ENCODE results near the gene RASA2. TPM values are rescaled to one million over a fixed set of nuclear protein-coding genes. Genes with fewer than 3 reads are reported as not detected.

RASA2 gene
- polyA plus RNA-seq, 1 donor from 2014 or later, result 27.0 TPM

GRCh38 chr3:141498598-141499223 lies 11.9 kb downstream of the RASA2 start:
- peaks cover 3% of the 10 kb centered on the region for H3K36me3 Mint-ChIP-seq
- peak overlapping the region; percentile 50 to 88 (median 74) for H3K4me3 Mint-ChIP-seq
- H3K27me3 Mint-ChIP-seq, result no peaks in the 10 kb centered on the region
- no peaks in the 10 kb centered on the region for H3K9me3 Mint-ChIP-seq
- peak overlapping the region; percentile 83 to 97 (median 92) for H3K27ac Mint-ChIP-seq
- peaks cover 26 to 46% (median 41%) of the 10 kb centered on the region in 3 donors for H3K4me1 Mint-ChIP-seq

DNA sequence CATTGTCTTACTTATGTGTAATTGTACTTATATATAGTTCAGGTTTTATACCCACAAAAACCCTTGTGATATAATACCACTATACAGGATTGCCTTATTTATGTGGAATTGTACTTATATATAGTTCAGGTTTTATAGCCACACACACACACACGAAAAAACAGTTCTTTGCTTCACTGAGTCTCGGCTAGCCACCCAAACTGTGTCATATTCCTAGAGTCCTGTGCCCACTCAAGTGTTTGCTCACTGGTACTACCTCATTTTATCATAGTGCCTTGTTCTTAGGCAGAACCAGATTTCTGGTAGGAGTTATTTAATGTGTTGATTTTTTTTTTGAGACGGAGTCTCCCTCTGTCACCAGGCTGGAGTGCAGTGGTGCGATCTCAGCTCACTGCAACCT lies 12.5 kb downstream of the RASA2 start:
- peaks cover 23 to 43% (median 37%) of the 10 kb centered on the region in 3 donors for H3K4me1 Mint-ChIP-seq
- peak overlapping the region; percentile 50 to 88 (median 74) for H3K4me3 Mint-ChIP-seq
- no peaks in the 10 kb centered on the region for H3K27me3 Mint-ChIP-seq
- no peaks in the 10 kb centered on the region for H3K9me3 Mint-ChIP-seq
- H3K27ac Mint-ChIP-seq, result peak overlapping the region; percentile 83 to 97 (median 92)
- peaks cover 1% of the 10 kb centered on the region for H3K36me3 Mint-ChIP-seq

DNA sequence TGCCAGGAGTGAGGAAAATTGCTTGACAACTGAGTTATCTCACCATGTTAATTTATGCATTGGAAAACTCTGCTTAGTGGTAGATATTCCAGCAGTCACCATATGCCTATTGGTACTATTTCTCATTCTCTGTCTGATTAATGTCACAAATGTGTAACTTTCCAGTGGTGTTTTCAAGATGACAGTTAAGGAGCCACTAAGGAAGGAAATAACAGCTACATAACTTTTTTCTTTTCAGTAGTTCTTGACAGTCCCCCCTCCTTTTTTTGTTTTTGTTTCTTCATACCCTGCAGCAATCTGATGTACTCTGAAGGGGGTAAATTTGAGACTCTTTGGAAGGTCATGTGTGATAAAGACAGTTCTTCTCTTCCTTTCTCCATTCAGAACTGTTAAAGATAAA lies 13.1 kb downstream of the RASA2 start:
- peaks cover 20 to 38% (median 33%) of the 10 kb centered on the region in 3 donors for H3K4me1 Mint-ChIP-seq

GRCh38 chr3:141500397-141500796 lies 13.6 kb downstream of the RASA2 start:
- Mint-ChIP-seq H3K4me1 (peaks cover 20 to 38% (median 30%) of the 10 kb centered on the region in 3 donors), H3K36me3 (no peaks in the 10 kb centered on the region), H3K9me3 (no peaks in the 10 kb centered on the region), H3K27me3 (no peaks in the 10 kb centered on the region), H3K27ac (peak overlapping the region in 2 of 3 donors; percentile 83 to 92), H3K4me3 (peak overlapping the region in 1 of 4 donors; percentile 60)

More for the DNA sequence above, 13.1 kb downstream of the RASA2 start:
- Mint-ChIP-seq H3K36me3 (no peaks in the 10 kb centered on the region), H3K27me3 (no peaks in the 10 kb centered on the region), H3K4me3 (peak overlapping the region; percentile 21 to 60 (median 38)), H3K9me3 (no peaks in the 10 kb centered on the region), H3K27ac (peak overlapping the region; percentile 44 to 92 (median 83))

- no peaks in the 10 kb centered on the region for H3K27me3 Mint-ChIP-seq
- H3K27ac Mint-ChIP-seq, result no peak overlapping the region
- H3K4me3 Mint-ChIP-seq, result no peak overlapping the region
- H3K36me3 Mint-ChIP-seq, result no peaks in the 10 kb centered on the region
- H3K4me1 Mint-ChIP-seq, result peaks cover 6 to 28% (median 24%) of the 10 kb centered on the region in 3 donors
- H3K9me3 Mint-ChIP-seq, result no peaks in the 10 kb centered on the region
Measured at GRCh38 chr3:141505166-141505565, 18.3 kb downstream of the RASA2 start.

DNA sequence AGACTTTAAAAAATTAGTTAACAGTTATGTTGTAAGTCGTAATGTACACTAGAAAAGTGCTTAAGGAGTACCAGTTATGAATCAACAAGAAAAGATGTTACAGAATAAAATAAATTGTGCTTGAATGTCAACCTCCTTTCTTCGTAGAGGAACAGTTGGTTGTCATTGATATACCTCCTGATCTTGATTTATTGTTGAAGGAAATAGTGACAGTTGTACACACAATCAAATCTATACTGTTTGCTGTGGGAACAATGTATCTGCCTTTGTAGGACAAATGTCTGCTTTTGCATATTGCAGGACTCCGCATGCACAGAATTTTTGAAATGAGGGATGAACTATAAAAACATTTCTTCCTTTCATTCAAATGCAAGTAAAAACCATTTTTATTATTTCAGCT lies 19.2 kb downstream of the RASA2 start:
- Mint-ChIP-seq H3K36me3 (no peaks in the 10 kb centered on the region), H3K9me3 (no peaks in the 10 kb centered on the region), H3K27me3 (no peaks in the 10 kb centered on the region), H3K4me1 (peaks cover 8 to 35% (median 32%) of the 10 kb centered on the region in 3 donors), H3K27ac (no peak overlapping the region), H3K4me3 (no peak overlapping the region)

GRCh38 chr3:141507392-141508066 lies 20.7 kb downstream of the RASA2 start:
- Mint-ChIP-seq H3K27ac (no peak overlapping the region), H3K27me3 (no peaks in the 10 kb centered on the region), H3K9me3 (no peaks in the 10 kb centered on the region), H3K36me3 (no peaks in the 10 kb centered on the region), H3K4me1 (peaks cover 9 to 36% (median 26%) of the 10 kb centered on the region in 3 donors), H3K4me3 (no peak overlapping the region)

- H3K4me1 Mint-ChIP-seq, result peaks cover 9 to 36% (median 26%) of the 10 kb centered on the region in 3 donors
- H3K27me3 Mint-ChIP-seq, result no peaks in the 10 kb centered on the region
- no peaks in the 10 kb centered on the region for H3K9me3 Mint-ChIP-seq
- H3K4me3 Mint-ChIP-seq, result no peak overlapping the region
- H3K27ac Mint-ChIP-seq, result no peak overlapping the region
- no peaks in the 10 kb centered on the region for H3K36me3 Mint-ChIP-seq
Measured at GRCh38 chr3:141508067-141508436, 21.2 kb downstream of the RASA2 start.

GRCh38 chr3:141511361-141511760 lies 24.5 kb downstream of the RASA2 start:
- peaks cover 9 to 38% (median 33%) of the 10 kb centered on the region in 3 donors for H3K4me1 Mint-ChIP-seq
- no peak overlapping the region for H3K4me3 Mint-ChIP-seq
- H3K27me3 Mint-ChIP-seq, result no peaks in the 10 kb centered on the region
- no peaks in the 10 kb centered on the region for H3K9me3 Mint-ChIP-seq
- H3K27ac Mint-ChIP-seq, result peak overlapping the region in 1 of 3 donors; percentile 47
- peaks cover 5% of the 10 kb centered on the region for H3K36me3 Mint-ChIP-seq

GRCh38 chr3:141514382-141514781 lies 27.6 kb downstream of the RASA2 start:
- Mint-ChIP-seq H3K4me1 (peaks cover 8 to 25% (median 24%) of the 10 kb centered on the region in 3 donors), H3K4me3 (no peak overlapping the region), H3K9me3 (no peaks in the 10 kb centered on the region), H3K27me3 (no peaks in the 10 kb centered on the region), H3K27ac (no peak overlapping the region), H3K36me3 (peaks cover 15% of the 10 kb centered on the region)

DNA sequence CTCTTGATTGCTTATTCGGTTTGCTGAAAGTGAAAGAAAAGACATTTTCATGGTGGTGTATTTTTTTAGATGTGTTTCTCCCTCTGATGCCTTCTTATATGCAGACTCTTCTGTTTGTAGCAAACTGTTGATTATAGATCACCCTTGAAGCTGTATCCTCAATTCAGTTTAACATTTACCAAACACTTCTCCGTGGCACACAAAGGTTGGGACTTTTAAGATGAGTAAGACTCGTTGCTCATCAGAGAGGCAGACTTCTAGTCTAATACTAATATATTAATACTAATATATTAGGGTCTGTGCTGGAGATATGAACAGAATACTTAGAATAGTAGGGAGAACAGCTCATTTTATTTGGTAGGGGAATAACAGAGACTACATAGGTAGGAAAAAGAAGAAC lies 32.8 kb downstream of the RASA2 start:
- Mint-ChIP-seq H3K4me3 (no peak overlapping the region), H3K27ac (no peak overlapping the region), H3K4me1 (peaks cover 18 to 31% (median 29%) of the 10 kb centered on the region in 3 donors), H3K36me3 (peaks cover 15% of the 10 kb centered on the region), H3K9me3 (no peaks in the 10 kb centered on the region), H3K27me3 (no peaks in the 10 kb centered on the region)

GRCh38 chr3:141521781-141522180 lies 35.0 kb downstream of the RASA2 start:
- H3K4me3 Mint-ChIP-seq, result no peak overlapping the region
- no peaks in the 10 kb centered on the region for H3K27me3 Mint-ChIP-seq
- H3K9me3 Mint-ChIP-seq, result no peaks in the 10 kb centered on the region
- H3K27ac Mint-ChIP-seq, result peak overlapping the region in 2 of 3 donors; percentile 14 to 53
- peaks cover 29 to 48% (median 43%) of the 10 kb centered on the region in 3 donors for H3K4me1 Mint-ChIP-seq
- H3K36me3 Mint-ChIP-seq, result peaks cover 8% of the 10 kb centered on the region

- Mint-ChIP-seq H3K4me1 (peaks cover 38 to 54% (median 51%) of the 10 kb centered on the region in 3 donors), H3K27me3 (no peaks in the 10 kb centered on the region), H3K27ac (peak overlapping the region in 1 of 3 donors; percentile 5), H3K9me3 (no peaks in the 10 kb centered on the region), H3K4me3 (peak overlapping the region in 2 of 4 donors; percentile 12 to 50), H3K36me3 (peaks cover 2% of the 10 kb centered on the region)
Measured at GRCh38 chr3:141523615-141524375, 37.0 kb downstream of the RASA2 start.

DNA sequence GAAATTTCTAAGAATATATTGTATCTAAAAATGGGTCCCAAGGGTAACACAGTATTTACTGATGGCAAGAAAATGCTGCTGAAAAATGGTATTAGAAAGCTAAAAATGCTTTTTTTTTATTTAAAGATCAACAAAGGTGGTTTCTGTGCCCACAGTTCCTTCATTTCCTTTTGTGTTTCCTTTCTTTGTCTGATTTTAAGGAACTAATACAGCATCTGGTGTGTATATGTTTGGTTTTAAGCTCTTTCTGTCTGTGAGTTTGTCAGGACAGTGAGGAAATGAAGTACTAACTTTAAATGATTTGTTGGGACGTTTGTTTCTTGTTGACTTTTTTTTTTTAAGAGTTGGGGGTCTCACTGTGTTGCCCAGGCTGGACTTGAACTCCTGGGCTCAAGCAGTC lies 38.2 kb downstream of the RASA2 start:
- no peaks in the 10 kb centered on the region for H3K9me3 Mint-ChIP-seq
- no peaks in the 10 kb centered on the region for H3K27me3 Mint-ChIP-seq
- peaks cover 4% of the 10 kb centered on the region for H3K36me3 Mint-ChIP-seq
- peak overlapping the region in 2 of 3 donors; percentile 22 to 69 for H3K27ac Mint-ChIP-seq
- H3K4me1 Mint-ChIP-seq, result peaks cover 41 to 63% (median 55%) of the 10 kb centered on the region in 3 donors
- peak overlapping the region in 2 of 4 donors; percentile 44 to 75 for H3K4me3 Mint-ChIP-seq

DNA sequence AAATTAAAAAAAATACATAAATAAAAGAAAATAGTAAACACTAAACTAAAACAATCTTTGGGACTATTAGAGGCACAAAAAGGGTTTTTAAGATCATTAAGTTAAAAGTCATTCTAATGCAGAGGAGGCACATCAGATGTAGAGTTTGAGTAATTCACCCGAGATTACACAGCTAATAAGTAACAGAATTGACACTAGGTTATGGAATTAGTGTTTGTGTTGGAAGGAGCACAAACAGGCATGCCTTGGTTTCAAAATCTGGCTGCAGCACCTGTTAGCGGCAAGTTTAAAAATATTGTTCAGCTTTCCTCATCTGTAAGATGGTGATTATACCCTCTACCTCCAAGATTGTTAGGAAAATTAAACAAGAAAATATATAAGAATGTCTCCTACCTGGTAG lies 39.0 kb downstream of the RASA2 start:
- Mint-ChIP-seq H3K27ac (peak overlapping the region in 1 of 3 donors; percentile 82), H3K27me3 (no peaks in the 10 kb centered on the region), H3K36me3 (peaks cover 4% of the 10 kb centered on the region), H3K4me1 (peaks cover 48 to 66% (median 57%) of the 10 kb centered on the region in 3 donors), H3K4me3 (no peak overlapping the region), H3K9me3 (no peaks in the 10 kb centered on the region)
